Parathyroid adenoma (tissue), 2 donors: ENCODE data around the gene ZNF181.

Experiments
- H2AFZ ChIP-seq: fragments of 300-600 bp; sonication (generic); one replicate; pipeline ENCODE4 v1.7.0; 2017; ENCODE audit warnings: antibody characterized with exemption, mild to moderate bottlenecking
- H3K27ac ChIP-seq: fragments of 300-600 bp; sonication (generic); one replicate; pipeline ENCODE4 v1.7.0; 2017
- H3K27me3 ChIP-seq: fragments of 300-600 bp; sonication (generic); one replicate; pipeline ENCODE4 v1.7.0; 2017; ENCODE audit warnings: low read length; ENCODE audit not compliant: control insufficient read depth, insufficient read depth
- H3K36me3 ChIP-seq: fragments of 300-600 bp; sonication (generic); one replicate; pipeline ENCODE4 v1.7.0; 2017; ENCODE audit warnings: low read length; ENCODE audit not compliant: control insufficient read depth, insufficient read depth
- H3K4me1 ChIP-seq: fragments of 300-600 bp; sonication (generic); one replicate; pipeline ENCODE4 v1.7.0; 2017; ENCODE audit warnings: control low read depth
- H3K4me2 ChIP-seq: fragments of 300-600 bp; sonication (generic); one replicate; pipeline ENCODE4 v1.7.0; 2017; ENCODE audit warnings: low read length
- H3K4me3 ChIP-seq: fragments of 300-600 bp; sonication (generic); one replicate; pipeline ENCODE4 v1.7.0; 2017; ENCODE audit warnings: low read depth, low read length
- H3K79me2 ChIP-seq: fragments of 300-600 bp; sonication (generic); one replicate; pipeline ENCODE4 v1.7.0; 2017; ENCODE audit warnings: control low read depth
- H3K9ac ChIP-seq: fragments of 300-600 bp; sonication (generic); one replicate; pipeline ENCODE4 v1.7.0; 2017; ENCODE audit warnings: mild to moderate bottlenecking
- H3K9me3 ChIP-seq: fragments of 300-600 bp; sonication (generic); one replicate; pipeline ENCODE4 v1.7.0; 2017; ENCODE audit warnings: low read length; ENCODE audit not compliant: control insufficient read depth
- CTCF ChIP-seq: fragments of 300-600 bp; sonication (generic); IDR thresholded peaks from one replicate; pipeline ENCODE4 v1.7.0; 2017; ENCODE audit warnings: antibody characterized with exemption, mild to moderate bottlenecking
- donor health status: primary hyperparathyroidism.

The ZNF181 gene

DNA sequence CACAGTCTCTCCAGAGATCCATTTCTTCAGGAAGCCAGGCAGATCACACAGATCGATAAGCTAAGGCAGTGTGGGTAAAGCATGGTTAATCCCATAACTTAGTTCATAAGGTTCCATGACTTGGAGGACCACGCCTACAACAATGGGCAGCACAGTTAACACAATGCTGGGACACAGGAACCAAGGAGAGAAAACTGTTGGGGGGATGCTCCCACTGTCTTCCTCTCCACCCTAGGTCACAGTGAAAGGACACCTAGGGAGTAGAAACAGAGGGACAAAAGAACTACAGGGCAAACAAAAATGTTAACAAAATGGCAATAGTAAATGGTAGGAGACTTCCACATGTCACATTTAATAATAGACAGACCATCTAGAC, 20.8 kb upstream of the ZNF181 start:
- no peaks in the 10 kb centered on the region for H3K27me3 ChIP-seq
- no peaks in the 10 kb centered on the region for H3K4me1 ChIP-seq
- no peak overlapping the region for H2AFZ ChIP-seq
- H3K79me2 ChIP-seq = no peaks in the 10 kb centered on the region
- no peak for TF ChIP-seq CTCF
- no peak overlapping the region for H3K27ac ChIP-seq
- no peak overlapping the region for H3K4me3 ChIP-seq
- H3K9me3 ChIP-seq = no peaks in the 10 kb centered on the region
- H3K36me3 ChIP-seq = no peaks in the 10 kb centered on the region
- no peak overlapping the region for H3K4me2 ChIP-seq
- H3K9ac ChIP-seq = no peak overlapping the region

- no peaks in the 10 kb centered on the region for H3K9me3 ChIP-seq
- H3K4me1 ChIP-seq = no peaks in the 10 kb centered on the region
- H3K4me2 ChIP-seq = no peak overlapping the region
- H3K9ac ChIP-seq = no peak overlapping the region
- H3K4me3 ChIP-seq = no peak overlapping the region
- no peaks in the 10 kb centered on the region for H3K79me2 ChIP-seq
- no peaks in the 10 kb centered on the region for H3K36me3 ChIP-seq
- no peak for TF ChIP-seq CTCF
- no peaks in the 10 kb centered on the region for H3K27me3 ChIP-seq
- no peak overlapping the region for H2AFZ ChIP-seq
- H3K27ac ChIP-seq = no peak overlapping the region
These were observed 18.7 kb upstream of the ZNF181 start for GRCh38 chr19:34715357-34715756.

- H2AFZ ChIP-seq = no peak overlapping the region
- H3K4me2 ChIP-seq = no peak overlapping the region
- no peaks in the 10 kb centered on the region for H3K9me3 ChIP-seq
- no peak for TF ChIP-seq CTCF
- no peak overlapping the region for H3K27ac ChIP-seq
- no peak overlapping the region for H3K4me3 ChIP-seq
- no peaks in the 10 kb centered on the region for H3K4me1 ChIP-seq
- H3K79me2 ChIP-seq = no peaks in the 10 kb centered on the region
- no peaks in the 10 kb centered on the region for H3K27me3 ChIP-seq
- H3K36me3 ChIP-seq = no peaks in the 10 kb centered on the region
- no peak overlapping the region for H3K9ac ChIP-seq
These were observed 11.7 kb upstream of the ZNF181 start for GRCh38 chr19:34722353-34722752.

- H3K4me2 ChIP-seq = no peak overlapping the region
- H3K4me3 ChIP-seq = no peak overlapping the region
- H3K27ac ChIP-seq = no peak overlapping the region
- H3K36me3 ChIP-seq = no peaks in the 10 kb centered on the region
- TF ChIP-seq CTCF = no peak
- no peak overlapping the region for H2AFZ ChIP-seq
- no peak overlapping the region for H3K9ac ChIP-seq
- H3K4me1 ChIP-seq = no peaks in the 10 kb centered on the region
- no peaks in the 10 kb centered on the region for H3K27me3 ChIP-seq
- no peaks in the 10 kb centered on the region for H3K9me3 ChIP-seq
- no peaks in the 10 kb centered on the region for H3K79me2 ChIP-seq
These were observed 8.6 kb upstream of the ZNF181 start for GRCh38 chr19:34725400-34725799.

DNA sequence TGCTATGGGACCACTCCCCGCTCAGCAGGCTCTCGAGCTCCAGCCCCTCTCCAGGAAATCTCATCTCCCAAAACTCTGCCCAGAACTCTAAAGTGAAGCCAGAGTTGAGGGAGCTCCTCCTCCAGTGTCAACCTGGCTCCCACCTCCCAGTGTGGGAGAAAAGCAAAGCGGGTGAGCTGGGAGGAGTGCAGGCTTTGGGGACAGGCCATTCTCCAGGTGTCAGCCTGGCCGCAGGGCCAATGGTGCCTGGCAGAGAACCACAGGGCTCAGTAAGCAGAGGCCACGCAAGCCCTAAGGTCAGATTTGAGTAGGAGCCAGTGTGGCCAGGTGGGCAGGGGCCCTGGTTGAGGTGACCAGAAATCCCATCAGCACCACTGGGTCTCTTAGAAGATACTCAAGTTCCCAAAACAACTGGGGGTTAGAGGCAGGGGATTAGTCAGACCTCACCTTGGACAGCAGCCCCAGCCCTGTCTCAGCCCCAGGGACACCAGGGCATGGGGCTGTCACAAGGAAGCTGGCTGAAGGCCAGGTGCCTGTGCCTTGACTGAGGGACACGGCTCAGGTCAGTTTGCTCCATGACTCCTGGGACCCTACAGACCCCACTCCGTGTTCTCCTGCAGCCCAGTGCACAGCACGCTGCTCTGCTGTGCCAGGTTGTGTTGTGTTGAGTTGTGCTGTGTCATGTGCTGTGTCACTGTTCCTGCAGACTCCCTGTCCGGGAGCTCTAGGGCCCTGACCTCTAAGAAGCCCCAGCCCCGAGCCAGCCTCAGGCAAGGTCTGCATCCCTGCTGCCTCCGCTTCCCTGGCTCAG, 2.8 kb upstream of the ZNF181 start:
- no peaks in the 10 kb centered on the region for H3K9me3 ChIP-seq
- no peak for TF ChIP-seq CTCF
- no peak overlapping the region for H2AFZ ChIP-seq
- H3K9ac ChIP-seq = no peak overlapping the region
- peaks cover 2% of the 10 kb centered on the region for H3K79me2 ChIP-seq
- no peak overlapping the region for H3K4me3 ChIP-seq
- no peaks in the 10 kb centered on the region for H3K27me3 ChIP-seq
- H3K36me3 ChIP-seq = peaks cover 4% of the 10 kb centered on the region
- H3K4me1 ChIP-seq = peaks cover 7% of the 10 kb centered on the region
- no peak overlapping the region for H3K4me2 ChIP-seq
- H3K27ac ChIP-seq = no peak overlapping the region
